OCI-LY1 (cell line): ENCODE measurements around the gene VIT.

ENCODE experiments used
- H2AFZ ChIP-seq: fragments of 200-600 bp; sonication (generic), shearing (Covaris generic); 2 replicates; pipeline ENCODE4 v1.6.0; 2014; ENCODE audit warnings: antibody characterized with exemption, mild to moderate bottlenecking, low read length
- H3F3A ChIP-seq: fragments of 200-600 bp; sonication (generic), shearing (Covaris generic); 2 replicates; pipeline ENCODE4 v1.6.0; 2014; ENCODE audit warnings: mild to moderate bottlenecking, antibody characterized with exemption, low read length, moderate library complexity; ENCODE audit not compliant: insufficient read depth
- H3K27ac ChIP-seq: fragments of 200-600 bp; sonication (generic); 2 replicates; pipeline ENCODE4 v1.5.1; 2014; ENCODE audit warnings: low read length, mixed run types, mild to moderate bottlenecking, low read depth; ENCODE audit not compliant: poor library complexity, severe bottlenecking
- H3K27me3 ChIP-seq: fragments of 200-600 bp; sonication (generic); 2 replicates; pipeline ENCODE4 v1.6.0; 2014; ENCODE audit warnings: antibody characterized with exemption, mild to moderate bottlenecking, low read length, moderate library complexity; ENCODE audit not compliant: insufficient read depth
- H3K36me3 ChIP-seq: fragments of 200-600 bp; sonication (generic); 2 replicates; pipeline ENCODE4 v1.6.1; 2014; ENCODE audit warnings: mild to moderate bottlenecking, antibody characterized with exemption, low read length, moderate library complexity, mixed read lengths; ENCODE audit not compliant: insufficient read depth
- H3K4me1 ChIP-seq: fragments of 200-600 bp; sonication (generic); 2 replicates; pipeline ENCODE4 v1.5.1; 2014; ENCODE audit warnings: mild to moderate bottlenecking, low read length, moderate library complexity; ENCODE audit not compliant: insufficient read depth, severe bottlenecking
- H3K4me2 ChIP-seq: fragments of 200-600 bp; sonication (generic), shearing (Covaris generic); 2 replicates; pipeline ENCODE4 v1.6.1; 2014; ENCODE audit warnings: low read length
- H3K4me3 ChIP-seq: fragments of 200-600 bp; sonication (generic); 2 replicates; pipeline ENCODE4 v1.5.1; 2014; ENCODE audit warnings: low read length, low read depth, mild to moderate bottlenecking, mixed read lengths; ENCODE audit not compliant: poor library complexity, severe bottlenecking
- H3K79me2 ChIP-seq: fragments of 200-600 bp; shearing (Covaris generic); 2 replicates; pipeline ENCODE4 v1.6.1; 2016; ENCODE audit warnings: mixed run types, low read length, mixed read lengths; ENCODE audit not compliant: insufficient read depth
- H3K9ac ChIP-seq: fragments of 200-600 bp; sonication (generic), shearing (Covaris generic); 2 replicates; pipeline ENCODE4 v1.6.1; 2014; ENCODE audit warnings: mild to moderate bottlenecking, low read length, mixed read lengths
- H3K9me2 ChIP-seq: fragments of 200-600 bp; sonication (generic), shearing (Covaris generic); 2 replicates; pipeline ENCODE4 v1.6.1; 2014; ENCODE audit warnings: low read depth, mild to moderate bottlenecking, low read length, mixed read lengths
- H3K9me3 ChIP-seq: fragments of 200-600 bp; shearing (Covaris generic); 2 replicates; pipeline ENCODE4 v1.6.1; 2014; ENCODE audit warnings: low read length, mixed read lengths
- H4K20me1 ChIP-seq: fragments of 200-600 bp; sonication (generic), shearing (Covaris generic); 2 replicates; pipeline ENCODE4 v1.6.0; 2016; ENCODE audit warnings: mild to moderate bottlenecking, low read length; ENCODE audit not compliant: insufficient read depth
- CTCF ChIP-seq: fragments of 200-600 bp; sonication (generic), shearing (Covaris generic); IDR thresholded peaks from 2 replicates; pipeline ENCODE4 v1.5.1; 2017; ENCODE audit warnings: mild to moderate bottlenecking, antibody characterized with exemption, low read length, moderate library complexity, mixed read lengths
- EZH2 ChIP-seq: fragments of 200-600 bp; sonication (generic), shearing (Covaris generic); IDR thresholded peaks from 2 replicates; pipeline ENCODE4 v1.8.0; 2017; ENCODE audit warnings: borderline replicate concordance, mixed run types, mild to moderate bottlenecking, antibody characterized with exemption, low read length, moderate library complexity, mixed read lengths

The VIT gene

GRCh38 chr2:36798724-36799123 is 102.2 kb downstream of the VIT start:
- Histone ChIP-seq H3K9me3 (no peaks in the 10 kb centered on the region), H3K4me1 (no peaks in the 10 kb centered on the region), H3K4me2 (no peak overlapping the region), H3K9ac (no peak overlapping the region), H2AFZ (no peak overlapping the region), H3K4me3 (no peak overlapping the region), H4K20me1 (no peaks in the 10 kb centered on the region), H3K27ac (no peak overlapping the region), H3K79me2 (no peaks in the 10 kb centered on the region), H3F3A (no peaks in the 10 kb centered on the region), H3K9me2 (no peaks in the 10 kb centered on the region), H3K36me3 (no peaks in the 10 kb centered on the region), H3K27me3 (no peaks in the 10 kb centered on the region)
- TF ChIP-seq EZH2, result no peak
- no peak for TF ChIP-seq CTCF

GRCh38 chr2:36800381-36800780 is 103.9 kb downstream of the VIT start:
- H2AFZ ChIP-seq, result no peak overlapping the region
- H3K4me2 ChIP-seq, result no peak overlapping the region
- no peaks in the 10 kb centered on the region for H3K9me3 ChIP-seq
- no peaks in the 10 kb centered on the region for H3K9me2 ChIP-seq
- H3F3A ChIP-seq, result no peaks in the 10 kb centered on the region
- H3K4me1 ChIP-seq, result no peaks in the 10 kb centered on the region
- H3K27ac ChIP-seq, result no peak overlapping the region
- no peak for TF ChIP-seq EZH2
- no peak for TF ChIP-seq CTCF
- no peak overlapping the region for H3K4me3 ChIP-seq
- no peaks in the 10 kb centered on the region for H3K27me3 ChIP-seq
- no peaks in the 10 kb centered on the region for H3K36me3 ChIP-seq
- no peaks in the 10 kb centered on the region for H3K79me2 ChIP-seq
- no peaks in the 10 kb centered on the region for H4K20me1 ChIP-seq
- no peak overlapping the region for H3K9ac ChIP-seq

DNA sequence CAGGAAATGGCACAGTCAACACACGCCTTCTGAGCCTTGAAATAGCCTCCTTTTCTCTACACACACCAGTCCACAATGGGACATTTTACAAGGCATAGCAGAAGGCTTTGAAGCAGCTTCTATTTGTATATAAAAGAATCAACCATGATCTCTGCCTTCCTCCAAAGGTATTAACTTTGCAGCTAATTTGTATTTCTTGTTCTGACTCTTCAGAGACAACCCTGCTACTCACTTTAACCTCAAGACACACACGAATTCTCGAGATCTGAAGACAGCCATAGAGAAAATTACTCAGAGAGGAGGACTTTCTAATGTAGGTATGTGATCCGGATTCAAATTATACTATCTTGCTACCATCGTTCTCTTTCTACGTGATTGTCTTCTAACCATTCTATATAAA is 104.6 kb downstream of the VIT start:
- no peaks in the 10 kb centered on the region for H3K79me2 ChIP-seq

More for the DNA sequence above, 104.6 kb downstream of the VIT start:
- Histone ChIP-seq H3F3A (no peaks in the 10 kb centered on the region), H3K9ac (no peak overlapping the region), H3K4me2 (no peak overlapping the region), H3K9me2 (no peaks in the 10 kb centered on the region), H3K36me3 (no peaks in the 10 kb centered on the region), H3K27me3 (no peaks in the 10 kb centered on the region), H3K4me3 (no peak overlapping the region), H2AFZ (no peak overlapping the region), H4K20me1 (no peaks in the 10 kb centered on the region), H3K4me1 (no peaks in the 10 kb centered on the region), H3K9me3 (no peaks in the 10 kb centered on the region), H3K27ac (no peak overlapping the region)
- TF ChIP-seq EZH2, result no peak
- no peak for TF ChIP-seq CTCF
